WTC11 (cell line): ENCODE measurements around the gene SSH2.

ENCODE experiments used
- CREB1 ChIP-seq: sonication (generic); formaldehyde crosslinking; IDR thresholded peaks from 2 replicates; pipeline ENCODE4 v1.8.0; 2023; ENCODE audit warnings: mild to moderate bottlenecking, missing genetic modification reagents
- CTCF ChIP-seq: fragments of 200-600 bp; IDR thresholded peaks from 2 replicates; pipeline ENCODE4 v1.8.0; 2022; ENCODE audit warnings: antibody characterized with exemption
- EMX1 ChIP-seq: fragments of 250-450 bp; sonication (Bioruptor Pico); IDR thresholded peaks from 2 replicates; pipeline ENCODE4 v1.8.0; 2021; ENCODE audit warnings: mild to moderate bottlenecking
- NFE2L1 ChIP-seq: sonication (generic); formaldehyde crosslinking; IDR thresholded peaks from 2 replicates; pipeline ENCODE4 v1.8.1; 2023; ENCODE audit warnings: missing genetic modification reagents
- PRDM15 ChIP-seq: sonication (generic); formaldehyde crosslinking; IDR thresholded peaks from 2 replicates; pipeline ENCODE4 v1.8.0; 2022; ENCODE audit warnings: missing genetic modification reagents
- PREB ChIP-seq: sonication (generic); formaldehyde crosslinking; IDR thresholded peaks from 2 replicates; pipeline ENCODE4 v1.8.1; 2022; ENCODE audit warnings: mild to moderate bottlenecking, missing genetic modification reagents, moderate library complexity, borderline replicate concordance
- ZNF416 ChIP-seq: fragments of 250-450 bp; sonication (Bioruptor Pico); IDR thresholded peaks from 2 replicates; pipeline ENCODE4 v1.9.0; 2021; ENCODE audit warnings: mild to moderate bottlenecking, inconsistent platforms
- TF ChIP-seq, protein P1 (sequence below): sonication (generic); formaldehyde crosslinking; IDR thresholded peaks from 2 replicates; pipeline ENCODE4 v1.8.1; 2022; ENCODE audit warnings: missing genetic modification reagents, borderline replicate concordance

DNA sequence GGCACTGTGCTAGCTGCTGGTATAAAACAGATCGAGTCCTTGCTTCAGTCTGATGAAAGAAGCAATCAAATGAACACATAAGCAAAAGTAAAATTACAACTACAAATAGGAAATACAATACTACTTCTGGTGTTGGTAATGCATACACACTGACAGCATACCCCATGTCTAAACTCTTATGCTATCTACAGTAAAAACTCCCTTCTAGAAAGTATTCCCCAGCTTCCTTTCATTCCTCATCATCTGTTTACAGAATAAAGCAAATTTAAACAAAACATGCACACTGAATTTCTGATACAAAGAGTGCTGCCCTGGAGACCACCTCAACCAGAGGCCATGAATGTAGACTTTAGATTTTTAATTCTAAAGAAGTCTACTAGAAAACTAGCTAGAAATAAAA lies 109.6 kb downstream of the SSH2 start:
- no peak for TF ChIP-seq CTCF
- TF ChIP-seq CREB1 (CRISPR knock-in tag): no peak
- no peak for TF ChIP-seq ZNF416 (CRISPR knock-in tag)
- TF ChIP-seq PREB (CRISPR knock-in tag): no peak
- TF ChIP-seq, protein P1, sequence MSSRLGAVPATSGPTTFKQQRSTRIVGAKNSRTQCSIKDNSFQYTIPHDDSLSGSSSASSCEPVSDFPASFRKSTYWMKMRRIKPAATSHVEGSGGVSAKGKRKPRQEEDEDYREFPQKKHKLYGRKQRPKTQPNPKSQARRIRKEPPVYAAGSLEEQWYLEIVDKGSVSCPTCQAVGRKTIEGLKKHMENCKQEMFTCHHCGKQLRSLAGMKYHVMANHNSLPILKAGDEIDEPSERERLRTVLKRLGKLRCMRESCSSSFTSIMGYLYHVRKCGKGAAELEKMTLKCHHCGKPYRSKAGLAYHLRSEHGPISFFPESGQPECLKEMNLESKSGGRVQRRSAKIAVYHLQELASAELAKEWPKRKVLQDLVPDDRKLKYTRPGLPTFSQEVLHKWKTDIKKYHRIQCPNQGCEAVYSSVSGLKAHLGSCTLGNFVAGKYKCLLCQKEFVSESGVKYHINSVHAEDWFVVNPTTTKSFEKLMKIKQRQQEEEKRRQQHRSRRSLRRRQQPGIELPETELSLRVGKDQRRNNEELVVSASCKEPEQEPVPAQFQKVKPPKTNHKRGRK (CRISPR knock-in tag): no peak
- no peak for TF ChIP-seq EMX1 (CRISPR knock-in tag)
- TF ChIP-seq NFE2L1 (CRISPR knock-in tag): no peak
- TF ChIP-seq PRDM15 (CRISPR knock-in tag): no peak
